H1 (cell line): Measurements from ENCODE around the gene RBMX. TPM values are rescaled to one million over a fixed set of nuclear protein-coding genes. Genes with fewer than 3 reads are reported as not detected.

ENCODE experiments used
- CBX5 ChIP-seq: fragments of 300-800, 300-1000 bp; sonication (generic); IDR thresholded peaks from 2 replicates; pipeline ENCODE4 v1.7.1; 2016; ENCODE audit warnings: antibody characterized with exemption, low read length, low read depth
- CEBPB ChIP-seq: IDR thresholded peaks from 2 replicates; pipeline ENCODE4 v1.6.1; 2012; ENCODE audit warnings: low read depth, low read length
- JUND ChIP-seq: IDR thresholded peaks from 2 replicates; pipeline ENCODE4 v1.6.1; 2011; ENCODE audit warnings: mild to moderate bottlenecking, improper control_type of control experiment, low read length
- PHF8 ChIP-seq: fragments of 200-600 bp; sonication (generic); conservative IDR thresholded peaks from 2 replicates; pipeline ENCODE4 v1.7.1; 2012; ENCODE audit warnings: low read depth, mild to moderate bottlenecking, inconsistent platforms, low read length, moderate library complexity
- POLR2A ChIP-seq, 2 experiments: IDR thresholded peaks; 1 replicate in 1 of 2; 2 replicates in 1 of 2; pipeline ENCODE4 v1.6.1; 2011; ENCODE audit warnings: low read depth in 2 of 2, low read length in 2 of 2, mild to moderate bottlenecking in 2 of 2; ENCODE audit errors: control extremely low read depth in 1 of 2
- polyA plus RNA-seq, 7 experiments: library from polyadenylated mRNA; depleted of rRNA in 3 of 7; stranded (reverse) in 5 of 7; unstranded in 2 of 7; fragments of >200 nt in 5 of 7; fragments of 200-250 nt in 2 of 7; gene quantifications; 1 replicate in 5 of 7; 2 replicates in 1 of 7; 4 replicates in 1 of 7; pipeline versions ENCODE4 v1.2.1 to v1.2.3, GENCODE V29; 2011 to 2013; ENCODE audit warnings: missing spikeins in 2 of 7, mixed read lengths in 2 of 7
- total RNA-seq: library from RNA; stranded (reverse); fragmentation: NEBNext Ultra II Directional; extraction: Animal tissue kit (Norgen Biotek cat#: 25700); gene quantifications from 2 replicates; pipeline ENCODE4 v1.2.1, GENCODE V29; 2021
- TF ChIP-seq, protein P1 (sequence below): fragments of 300-600 bp; sonication (generic); IDR thresholded peaks from 2 replicates; pipeline ENCODE4 v1.7.1; 2012; ENCODE audit warnings: low read length, moderate library complexity, mild to moderate bottlenecking, inconsistent platforms; ENCODE audit not compliant: insufficient replicate concordance

Gene RBMX
- total and polyA plus RNA-seq, 2 of the 8 experiments (the other 6 are each of a cell fraction or from before 2014, with no cell fraction given): 213 to 476 TPM

- TF ChIP-seq, protein P1, sequence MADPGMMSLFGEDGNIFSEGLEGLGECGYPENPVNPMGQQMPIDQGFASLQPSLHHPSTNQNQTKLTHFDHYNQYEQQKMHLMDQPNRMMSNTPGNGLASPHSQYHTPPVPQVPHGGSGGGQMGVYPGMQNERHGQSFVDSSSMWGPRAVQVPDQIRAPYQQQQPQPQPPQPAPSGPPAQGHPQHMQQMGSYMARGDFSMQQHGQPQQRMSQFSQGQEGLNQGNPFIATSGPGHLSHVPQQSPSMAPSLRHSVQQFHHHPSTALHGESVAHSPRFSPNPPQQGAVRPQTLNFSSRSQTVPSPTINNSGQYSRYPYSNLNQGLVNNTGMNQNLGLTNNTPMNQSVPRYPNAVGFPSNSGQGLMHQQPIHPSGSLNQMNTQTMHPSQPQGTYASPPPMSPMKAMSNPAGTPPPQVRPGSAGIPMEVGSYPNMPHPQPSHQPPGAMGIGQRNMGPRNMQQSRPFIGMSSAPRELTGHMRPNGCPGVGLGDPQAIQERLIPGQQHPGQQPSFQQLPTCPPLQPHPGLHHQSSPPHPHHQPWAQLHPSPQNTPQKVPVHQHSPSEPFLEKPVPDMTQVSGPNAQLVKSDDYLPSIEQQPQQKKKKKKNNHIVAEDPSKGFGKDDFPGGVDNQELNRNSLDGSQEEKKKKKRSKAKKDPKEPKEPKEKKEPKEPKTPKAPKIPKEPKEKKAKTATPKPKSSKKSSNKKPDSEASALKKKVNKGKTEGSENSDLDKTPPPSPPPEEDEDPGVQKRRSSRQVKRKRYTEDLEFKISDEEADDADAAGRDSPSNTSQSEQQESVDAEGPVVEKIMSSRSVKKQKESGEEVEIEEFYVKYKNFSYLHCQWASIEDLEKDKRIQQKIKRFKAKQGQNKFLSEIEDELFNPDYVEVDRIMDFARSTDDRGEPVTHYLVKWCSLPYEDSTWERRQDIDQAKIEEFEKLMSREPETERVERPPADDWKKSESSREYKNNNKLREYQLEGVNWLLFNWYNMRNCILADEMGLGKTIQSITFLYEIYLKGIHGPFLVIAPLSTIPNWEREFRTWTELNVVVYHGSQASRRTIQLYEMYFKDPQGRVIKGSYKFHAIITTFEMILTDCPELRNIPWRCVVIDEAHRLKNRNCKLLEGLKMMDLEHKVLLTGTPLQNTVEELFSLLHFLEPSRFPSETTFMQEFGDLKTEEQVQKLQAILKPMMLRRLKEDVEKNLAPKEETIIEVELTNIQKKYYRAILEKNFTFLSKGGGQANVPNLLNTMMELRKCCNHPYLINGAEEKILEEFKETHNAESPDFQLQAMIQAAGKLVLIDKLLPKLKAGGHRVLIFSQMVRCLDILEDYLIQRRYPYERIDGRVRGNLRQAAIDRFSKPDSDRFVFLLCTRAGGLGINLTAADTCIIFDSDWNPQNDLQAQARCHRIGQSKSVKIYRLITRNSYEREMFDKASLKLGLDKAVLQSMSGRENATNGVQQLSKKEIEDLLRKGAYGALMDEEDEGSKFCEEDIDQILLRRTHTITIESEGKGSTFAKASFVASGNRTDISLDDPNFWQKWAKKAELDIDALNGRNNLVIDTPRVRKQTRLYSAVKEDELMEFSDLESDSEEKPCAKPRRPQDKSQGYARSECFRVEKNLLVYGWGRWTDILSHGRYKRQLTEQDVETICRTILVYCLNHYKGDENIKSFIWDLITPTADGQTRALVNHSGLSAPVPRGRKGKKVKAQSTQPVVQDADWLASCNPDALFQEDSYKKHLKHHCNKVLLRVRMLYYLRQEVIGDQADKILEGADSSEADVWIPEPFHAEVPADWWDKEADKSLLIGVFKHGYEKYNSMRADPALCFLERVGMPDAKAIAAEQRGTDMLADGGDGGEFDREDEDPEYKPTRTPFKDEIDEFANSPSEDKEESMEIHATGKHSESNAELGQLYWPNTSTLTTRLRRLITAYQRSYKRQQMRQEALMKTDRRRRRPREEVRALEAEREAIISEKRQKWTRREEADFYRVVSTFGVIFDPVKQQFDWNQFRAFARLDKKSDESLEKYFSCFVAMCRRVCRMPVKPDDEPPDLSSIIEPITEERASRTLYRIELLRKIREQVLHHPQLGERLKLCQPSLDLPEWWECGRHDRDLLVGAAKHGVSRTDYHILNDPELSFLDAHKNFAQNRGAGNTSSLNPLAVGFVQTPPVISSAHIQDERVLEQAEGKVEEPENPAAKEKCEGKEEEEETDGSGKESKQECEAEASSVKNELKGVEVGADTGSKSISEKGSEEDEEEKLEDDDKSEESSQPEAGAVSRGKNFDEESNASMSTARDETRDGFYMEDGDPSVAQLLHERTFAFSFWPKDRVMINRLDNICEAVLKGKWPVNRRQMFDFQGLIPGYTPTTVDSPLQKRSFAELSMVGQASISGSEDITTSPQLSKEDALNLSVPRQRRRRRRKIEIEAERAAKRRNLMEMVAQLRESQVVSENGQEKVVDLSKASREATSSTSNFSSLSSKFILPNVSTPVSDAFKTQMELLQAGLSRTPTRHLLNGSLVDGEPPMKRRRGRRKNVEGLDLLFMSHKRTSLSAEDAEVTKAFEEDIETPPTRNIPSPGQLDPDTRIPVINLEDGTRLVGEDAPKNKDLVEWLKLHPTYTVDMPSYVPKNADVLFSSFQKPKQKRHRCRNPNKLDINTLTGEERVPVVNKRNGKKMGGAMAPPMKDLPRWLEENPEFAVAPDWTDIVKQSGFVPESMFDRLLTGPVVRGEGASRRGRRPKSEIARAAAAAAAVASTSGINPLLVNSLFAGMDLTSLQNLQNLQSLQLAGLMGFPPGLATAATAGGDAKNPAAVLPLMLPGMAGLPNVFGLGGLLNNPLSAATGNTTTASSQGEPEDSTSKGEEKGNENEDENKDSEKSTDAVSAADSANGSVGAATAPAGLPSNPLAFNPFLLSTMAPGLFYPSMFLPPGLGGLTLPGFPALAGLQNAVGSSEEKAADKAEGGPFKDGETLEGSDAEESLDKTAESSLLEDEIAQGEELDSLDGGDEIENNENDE: no peak
- TF ChIP-seq POLR2A (IDR thresholded peaks at IDR 0.05; ENCODE audit: control extremely low read depth in 1 of 2, low read depth in 2 of 2, low read length in 2 of 2) (peak in 1 of 2 experiments; percentile 78; a peak in 2 of 3 replicates), JUND (no peak), CBX5 (no peak), CEBPB (peak; percentile 94), PHF8 (no peak)
Measured at GRCh38 chrX:136866337-136867095, 14.0 kb downstream of the RBMX start (continued).
